Inferior parietal cortex (tissue), 1 donor: ENCODE measurements around the gene PSMB1.
"Not testable (repeated sequence)": the region's sequence is repeated elsewhere in the genome, so short reads cannot be mapped to it uniquely, and the experiment has no call there.

Experiments
- DNase-seq: peaks from one replicate; pipeline ENCODE4 v3.0.0-alpha.2; 2016; ENCODE audit errors: extremely low spot score

PSMB1 gene

DNA sequence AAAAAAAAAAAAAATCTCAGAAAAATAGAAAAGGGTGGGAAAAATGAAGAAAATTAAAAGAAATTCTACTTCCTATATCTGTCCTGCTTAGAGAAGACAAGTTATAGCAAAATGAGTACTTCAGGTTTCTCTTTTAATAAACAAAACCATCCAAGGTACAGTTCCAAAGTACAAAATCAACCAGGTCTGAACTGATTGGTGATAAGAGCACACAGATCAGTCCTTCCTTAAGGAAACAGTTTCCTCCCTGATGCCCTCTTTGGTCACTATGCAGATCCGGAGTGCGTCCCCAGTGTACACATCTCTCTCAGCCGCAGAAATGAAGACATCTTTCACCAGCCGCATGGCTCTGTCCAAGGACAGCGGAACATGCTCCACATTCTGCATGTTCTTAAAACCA, 18.1 kb downstream of the PSMB1 start:
- DNase-seq = no peak

- no peak for DNase-seq
These were observed 19.3 kb downstream of the PSMB1 start for GRCh38 chr6:170533792-170534191.

GRCh38 chr6:170532867-170533488, 20.1 kb downstream of the PSMB1 start:
- DNase-seq = no peak

DNA sequence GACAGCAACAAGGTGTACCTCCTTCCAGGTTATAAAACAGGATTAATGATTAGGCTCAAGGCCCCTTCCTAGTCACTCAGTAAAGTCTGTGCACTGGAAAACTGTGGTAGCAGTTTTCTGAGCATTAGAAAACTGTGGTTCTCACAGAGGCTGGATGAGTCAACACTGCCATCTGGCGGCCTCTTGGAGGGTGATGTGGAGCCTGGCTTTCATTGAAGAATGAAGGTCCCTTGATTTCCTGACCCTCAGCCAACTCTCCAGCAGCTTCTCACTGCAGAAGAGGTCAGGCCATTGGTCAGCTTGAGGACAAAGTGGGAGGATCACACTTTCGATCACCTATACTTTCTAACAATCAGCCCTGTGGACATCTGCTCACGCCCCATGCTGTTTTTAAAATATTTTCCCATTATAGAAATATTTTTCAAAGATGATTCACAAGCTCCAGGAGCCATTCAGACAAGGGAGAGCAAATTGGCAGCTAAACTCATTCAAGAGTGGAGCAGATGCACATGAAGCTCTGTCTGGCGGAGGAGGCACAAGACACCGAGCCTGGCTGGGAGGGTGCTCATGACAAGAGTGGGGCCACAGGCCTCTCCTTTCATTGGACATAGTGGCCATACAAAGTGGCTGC, 23.2 kb downstream of the PSMB1 start:
- peak; percentile 93 for DNase-seq

GRCh38 chr6:170527995-170528394, 25.1 kb downstream of the PSMB1 start:
- DNase-seq = not testable (repeated sequence)

- DNase-seq = no peak
These were observed 27.3 kb downstream of the PSMB1 start for GRCh38 chr6:170525795-170526194.

- DNase-seq = no peak
These were observed 29.0 kb downstream of the PSMB1 start for GRCh38 chr6:170524172-170524502.

- no peak for DNase-seq
These were observed 29.6 kb downstream of the PSMB1 start for GRCh38 chr6:170523256-170524171.

GRCh38 chr6:170522565-170523183, 30.4 kb downstream of the PSMB1 start:
- no peak for DNase-seq

DNA sequence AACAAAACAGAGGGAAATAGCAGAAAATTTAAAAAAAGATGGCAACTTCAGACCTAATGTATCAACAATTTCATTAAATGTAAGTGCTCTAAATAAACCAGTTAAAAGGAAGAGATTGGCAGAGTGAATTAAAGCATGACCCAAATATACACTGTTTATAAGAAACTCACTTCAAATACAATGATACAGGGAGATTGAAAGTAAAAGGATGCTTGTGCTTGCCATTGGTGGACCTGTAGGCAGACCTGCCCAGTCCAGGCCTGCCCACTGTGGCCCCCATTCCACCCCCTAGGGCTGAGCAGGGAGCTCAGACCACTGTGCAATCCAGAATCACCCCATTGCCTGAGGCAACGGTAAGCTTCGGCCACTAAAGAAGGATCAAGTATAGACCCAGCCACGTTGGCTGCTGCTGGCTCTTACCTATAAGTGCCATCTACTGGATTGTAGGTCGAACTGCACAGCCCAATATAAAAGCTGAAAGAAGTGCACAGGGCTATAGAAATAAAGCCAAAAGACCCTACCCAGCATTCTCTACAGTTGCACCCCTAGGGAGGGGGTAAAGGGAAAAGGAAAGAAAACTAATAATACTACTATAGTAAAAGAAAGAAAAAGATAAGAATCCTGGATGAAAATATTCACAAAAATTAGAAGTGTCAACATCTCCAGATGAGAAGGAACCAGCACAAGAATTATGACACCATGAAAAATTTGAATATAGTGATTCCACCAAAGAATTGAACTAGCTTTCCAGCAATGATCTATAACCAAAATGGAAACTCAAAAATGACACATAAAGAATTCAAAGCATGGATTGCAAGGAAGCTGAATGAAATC, 36.1 kb downstream of the PSMB1 start:
- DNase-seq = no peak

DNA sequence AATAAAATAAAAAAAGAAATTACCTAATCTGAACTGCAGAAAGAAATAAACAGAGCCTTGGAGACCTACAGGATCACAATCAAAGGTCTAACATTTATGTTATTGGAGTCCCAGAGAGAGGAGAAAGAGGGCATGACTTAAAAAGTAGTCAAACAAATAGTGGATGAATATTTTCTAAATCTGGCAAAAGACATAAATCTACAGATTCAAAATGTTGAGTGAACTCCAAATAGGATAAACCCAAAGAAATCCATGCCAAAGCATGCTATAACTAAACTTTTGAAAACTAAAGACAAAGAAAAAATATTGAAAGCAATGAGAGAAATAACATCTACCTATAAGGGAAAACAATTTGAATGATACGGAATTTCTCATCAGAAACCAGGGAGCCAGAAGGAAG, 38.2 kb downstream of the PSMB1 start:
- no peak for DNase-seq

- DNase-seq = no peak
These were observed 40.9 kb downstream of the PSMB1 start for GRCh38 chr6:170512249-170512648.

DNA sequence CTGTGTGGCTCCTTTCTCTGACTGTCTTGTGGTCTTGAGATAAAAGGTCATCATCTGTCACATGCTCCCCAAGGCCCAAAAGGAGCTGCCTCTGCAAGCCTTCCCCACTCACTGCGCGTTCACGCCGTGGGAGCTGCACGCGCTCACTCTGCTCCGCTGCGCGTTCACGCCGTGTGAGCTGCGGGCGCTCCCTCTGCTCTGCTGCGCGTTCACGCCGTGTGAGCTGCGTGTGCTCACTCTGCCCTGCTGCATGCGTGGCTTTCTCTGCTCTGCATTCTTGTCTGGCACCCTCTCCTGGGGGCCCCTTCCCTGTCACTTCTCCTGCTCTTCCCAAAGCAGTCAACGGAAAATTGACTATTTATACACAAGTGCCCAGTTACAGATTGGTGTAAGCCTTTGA, 42.5 kb downstream of the PSMB1 start:
- DNase-seq = no peak

GRCh38 chr6:170509723-170510018, 43.4 kb downstream of the PSMB1 start:
- no peak for DNase-seq

GRCh38 chr6:170508892-170509722, 44.0 kb downstream of the PSMB1 start:
- not testable (repeated sequence) for DNase-seq

DNA sequence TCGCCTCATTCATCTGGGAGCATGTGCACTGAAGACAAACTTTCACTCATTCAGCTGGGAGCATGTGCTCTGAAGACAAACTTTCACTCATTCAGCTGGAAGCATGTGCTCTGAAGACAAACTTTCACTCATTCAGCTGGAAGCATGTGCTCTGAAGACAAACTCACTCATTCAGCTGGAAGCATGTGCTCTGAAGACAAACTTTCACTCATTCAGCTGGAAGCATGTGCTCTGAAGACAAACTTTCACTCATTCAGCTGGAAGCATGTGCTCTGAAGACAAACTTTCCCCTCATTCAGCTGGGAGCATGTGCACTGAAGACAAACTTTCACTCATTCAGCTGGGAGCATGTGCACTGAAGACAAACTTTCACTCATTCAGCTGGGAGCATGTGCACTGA, 44.8 kb downstream of the PSMB1 start:
- DNase-seq = not testable (repeated sequence)

DNA sequence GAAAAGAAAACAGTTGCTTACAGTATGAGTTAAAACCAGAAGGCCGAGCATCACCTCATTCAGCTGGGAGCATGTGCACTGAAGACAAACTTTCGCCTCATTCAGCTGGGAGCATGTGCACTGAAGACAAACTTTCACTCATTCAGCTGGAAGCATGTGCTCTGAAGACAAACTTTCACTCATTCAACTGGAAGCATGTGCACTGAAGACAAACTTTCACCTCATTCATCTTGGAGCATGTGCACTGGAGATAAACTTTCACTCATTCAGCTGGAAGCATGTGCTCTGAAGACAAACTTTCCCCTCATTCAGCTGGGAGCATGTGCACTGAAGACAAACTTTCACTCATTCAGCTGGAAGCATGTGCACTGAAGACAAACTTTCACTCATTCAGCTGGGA, 45.4 kb downstream of the PSMB1 start:
- not testable (repeated sequence) for DNase-seq

GRCh38 chr6:170506446-170506845, 46.7 kb downstream of the PSMB1 start:
- DNase-seq = no peak

GRCh38 chr6:170505306-170505705, 47.8 kb downstream of the PSMB1 start:
- no peak for DNase-seq

DNA sequence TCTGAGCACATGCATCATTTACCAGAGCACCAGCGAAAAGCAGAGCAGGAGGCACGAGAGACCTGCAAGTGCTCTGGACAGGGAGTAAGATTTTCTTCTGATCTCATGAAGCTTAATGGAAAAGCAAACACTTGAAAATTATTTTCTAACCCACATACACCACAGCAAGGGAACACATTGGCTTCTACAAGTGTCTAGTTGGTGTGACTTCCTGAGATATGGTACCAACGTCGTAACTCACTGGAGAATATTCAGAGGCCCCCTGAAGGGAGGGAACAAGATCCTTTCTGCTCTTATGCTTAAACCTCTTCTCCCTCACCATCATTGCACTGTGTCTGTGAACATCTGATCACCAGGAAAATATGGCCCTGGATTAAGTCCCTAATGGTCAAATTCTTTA, 48.6 kb downstream of the PSMB1 start:
- no peak for DNase-seq

DNA sequence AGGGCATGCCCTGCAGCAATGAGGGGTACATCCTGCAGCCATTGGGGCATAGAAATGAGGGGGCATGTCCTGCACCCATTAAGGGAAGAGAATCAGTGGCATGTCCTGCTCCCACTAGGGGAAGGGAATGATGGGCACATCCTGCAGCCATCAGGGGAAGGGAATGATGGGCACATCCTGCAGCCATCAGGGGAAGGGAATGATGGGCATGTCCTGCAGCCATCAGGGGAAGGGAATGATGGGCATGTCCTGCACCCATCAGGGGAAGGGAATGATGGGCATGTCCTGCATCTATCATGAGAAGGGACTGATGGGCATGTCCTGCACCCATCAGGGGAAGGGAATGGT, 49.7 kb downstream of the PSMB1 start:
- DNase-seq = no peak
